ENCODE measurements around the gene SFXN1. TPM values are rescaled to one million over a fixed set of nuclear protein-coding genes. Genes with fewer than 3 reads are reported as not detected.

SFXN1 gene
- total and polyA plus RNA-seq, 4 donors: 47.3 to 241 (median 53.7) TPM

DNA sequence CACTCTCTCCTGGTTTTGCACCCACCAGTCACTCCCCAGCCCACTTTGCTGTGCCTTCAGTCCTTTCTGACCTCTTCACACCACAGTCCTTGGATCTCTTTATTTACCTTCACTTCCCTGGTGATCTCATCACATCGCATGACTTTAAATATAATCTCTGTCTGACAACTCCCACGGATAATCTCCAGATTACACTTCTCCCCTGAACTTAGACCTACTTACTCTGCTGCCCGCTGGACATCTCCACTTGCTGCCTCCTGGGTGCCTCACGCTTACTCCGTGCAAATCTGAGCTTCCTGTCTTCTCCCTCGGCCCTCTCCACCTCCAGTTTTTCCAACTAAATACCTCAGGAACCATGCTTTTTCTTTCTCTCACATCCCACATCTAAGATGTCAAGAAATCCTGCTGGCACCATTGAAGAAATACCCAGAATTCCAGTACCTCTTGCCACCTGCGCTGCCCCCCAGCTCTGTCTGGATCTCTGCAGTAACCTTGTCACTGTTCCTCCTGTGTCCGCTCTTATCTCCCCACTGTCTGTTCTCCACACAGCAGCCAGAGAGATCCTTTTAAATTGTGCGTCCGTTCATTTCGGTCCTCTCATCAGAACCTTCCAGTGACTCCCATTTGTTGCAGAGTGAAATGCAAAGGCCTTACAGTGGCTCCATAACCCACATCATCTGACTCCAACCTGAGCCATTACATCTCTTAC lies 9.3 kb downstream of the SFXN1 start:
- DNase-seq (ENCODE audit: low spot score): no peak
- no peak for TF ChIP-seq FOXA1 (IDR thresholded peaks at IDR 0.05)
- no peak for TF ChIP-seq RAD21 (IDR thresholded peaks at IDR 0.05)
- TF ChIP-seq HNF4G (IDR thresholded peaks at IDR 0.05): no peak
- TF ChIP-seq EGR1 (IDR thresholded peaks at IDR 0.05; ENCODE audit: low read depth in 2 of 2): no peak
- TF ChIP-seq, protein P1, sequence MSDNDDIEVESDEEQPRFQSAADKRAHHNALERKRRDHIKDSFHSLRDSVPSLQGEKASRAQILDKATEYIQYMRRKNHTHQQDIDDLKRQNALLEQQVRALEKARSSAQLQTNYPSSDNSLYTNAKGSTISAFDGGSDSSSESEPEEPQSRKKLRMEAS (IDR thresholded peaks at IDR 0.05): no peak
- TF ChIP-seq RXRA (IDR thresholded peaks at IDR 0.05): no peak
- no peak for TF ChIP-seq TAF1 (conservative IDR thresholded peaks at IDR 0.05)
- no peak for TF ChIP-seq SP1 (IDR thresholded peaks at IDR 0.05)
- TF ChIP-seq NR2F2 (IDR thresholded peaks at IDR 0.05): no peak
- TF ChIP-seq HNF4A (conservative IDR thresholded peaks at IDR 0.05): no peak
- no peaks in the 10 kb centered on the region for H3K9me3 ChIP-seq (ENCODE audit: control insufficient read depth in 4 of 4, low read length in 3 of 4)
- no peaks in the 10 kb centered on the region for H3K27me3 ChIP-seq (ENCODE audit: control insufficient read depth in 4 of 4, insufficient read depth in 4 of 4, low read length in 3 of 4)
- WGBS: 90% methylated on average over 11 of the region's 11 CpGs
- no peak overlapping the region for H3K27ac ChIP-seq (ENCODE audit: low read depth in 1 of 2, low read length in 2 of 2)
- peaks cover 3 to 23% (median 12%) of the 10 kb centered on the region in 4 donors for H3K36me3 ChIP-seq (ENCODE audit: control insufficient read depth in 4 of 4, insufficient read depth in 3 of 4, low read depth in 1 of 4, low read length in 3 of 4)
- no peak overlapping the region for H3K9ac ChIP-seq (ENCODE audit: low read depth in 1 of 2, low read length in 2 of 2)
- H3K4me3 ChIP-seq (ENCODE audit: low read depth in 1 of 3, low read length in 3 of 3): no peak overlapping the region
- peaks cover 5 to 15% (median 6%) of the 10 kb centered on the region in 4 donors for H3K4me1 ChIP-seq (ENCODE audit: control insufficient read depth in 4 of 4, insufficient read depth in 4 of 4, low read length in 3 of 4)

DNA sequence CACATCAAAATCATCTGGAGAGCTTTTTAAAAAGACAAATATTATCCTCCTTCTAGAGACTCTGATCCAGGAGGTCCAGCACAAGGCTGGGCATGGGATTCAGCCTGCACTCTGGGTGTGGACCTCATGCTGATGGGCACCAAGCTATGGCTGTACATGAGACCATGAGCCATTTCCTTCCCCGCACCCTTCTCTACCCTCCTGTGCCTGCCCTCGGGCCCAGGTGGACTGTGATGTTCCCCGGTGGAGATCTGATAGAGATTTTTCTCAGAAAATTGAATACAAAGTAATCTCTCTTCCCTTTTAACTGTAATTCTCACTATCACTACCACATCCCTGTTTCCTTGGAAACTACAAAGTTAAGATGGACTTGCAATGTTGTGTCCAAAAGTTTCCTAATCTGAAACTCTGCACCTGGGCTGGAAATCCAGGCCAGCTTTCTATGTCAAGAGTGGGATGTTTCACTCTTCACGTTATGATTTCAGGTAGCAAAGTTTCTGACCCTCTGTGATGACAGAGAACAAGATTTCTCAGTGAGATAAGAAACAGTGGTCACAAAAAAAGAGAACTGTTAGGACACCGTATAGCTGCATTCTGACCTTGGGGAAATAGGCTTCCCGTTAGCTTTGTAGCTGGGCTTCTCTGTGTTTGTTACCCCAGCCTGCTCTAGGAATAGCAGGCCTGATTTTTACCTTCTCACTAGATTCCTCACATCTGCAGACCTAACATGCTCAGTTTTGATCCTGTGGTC lies 11.5 kb downstream of the SFXN1 start:
- 73% methylated on average over 6 of the region's 6 CpGs for WGBS
- DNase-seq (ENCODE audit: low spot score): no peak
- no peaks in the 10 kb centered on the region for H3K9me3 ChIP-seq (ENCODE audit: control insufficient read depth in 4 of 4, low read length in 3 of 4)

DNA sequence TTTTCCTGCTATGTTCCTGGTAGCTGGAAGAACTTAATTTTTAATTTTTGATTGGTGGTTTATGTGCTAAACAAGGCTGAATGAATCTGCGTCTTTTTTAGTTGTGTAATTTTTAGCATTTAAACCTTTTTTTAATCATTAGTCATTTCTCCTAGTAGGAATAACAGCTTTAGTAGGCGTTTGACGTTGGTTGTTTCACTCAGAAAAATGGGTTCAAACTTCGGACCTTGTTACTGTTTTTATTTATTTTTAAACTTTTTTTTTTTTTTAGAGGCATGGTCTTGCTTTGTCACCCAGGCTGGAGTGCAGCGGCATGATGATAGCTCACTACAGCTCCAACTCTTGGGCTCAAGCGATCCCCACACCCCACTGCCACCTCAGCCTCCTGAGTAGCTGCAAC lies 12.9 kb downstream of the SFXN1 start:
- WGBS: 79% methylated on average over 6 of the region's 6 CpGs
- Histone ChIP-seq H3K4me1 (ENCODE audit: control insufficient read depth in 4 of 4, insufficient read depth in 4 of 4, low read length in 3 of 4) (peaks cover 0 to 3% (median 0%) of the 10 kb centered on the region in 4 donors), H3K36me3 (ENCODE audit: control insufficient read depth in 4 of 4, insufficient read depth in 3 of 4, low read depth in 1 of 4, low read length in 3 of 4) (peaks cover 3 to 40% (median 22%) of the 10 kb centered on the region in 4 donors), H3K27me3 (ENCODE audit: control insufficient read depth in 4 of 4, insufficient read depth in 4 of 4, low read length in 3 of 4) (no peaks in the 10 kb centered on the region), H3K27ac (ENCODE audit: low read depth in 1 of 2, low read length in 2 of 2) (no peak overlapping the region), H3K4me3 (ENCODE audit: low read depth in 1 of 3, low read length in 3 of 3) (no peak overlapping the region), H3K9ac (ENCODE audit: low read depth in 1 of 2, low read length in 2 of 2) (no peak overlapping the region), H3K9me3 (ENCODE audit: control insufficient read depth in 4 of 4, low read length in 3 of 4) (no peaks in the 10 kb centered on the region)
- TF ChIP-seq RAD21 (IDR thresholded peaks at IDR 0.05): no peak
- TF ChIP-seq RXRA (IDR thresholded peaks at IDR 0.05): no peak
- no peak for TF ChIP-seq HNF4G (IDR thresholded peaks at IDR 0.05)
- TF ChIP-seq YY1 (IDR thresholded peaks at IDR 0.05): no peak
- no peak for TF ChIP-seq FOXA1 (IDR thresholded peaks at IDR 0.05)
- DNase-seq (ENCODE audit: low spot score): no peak

More for the DNA sequence above, 11.5 kb downstream of the SFXN1 start:
- Histone ChIP-seq H3K4me3 (ENCODE audit: low read depth in 1 of 3, low read length in 3 of 3) (no peak overlapping the region), H3K27ac (ENCODE audit: low read depth in 1 of 2, low read length in 2 of 2) (no peak overlapping the region), H3K36me3 (ENCODE audit: control insufficient read depth in 4 of 4, insufficient read depth in 3 of 4, low read depth in 1 of 4, low read length in 3 of 4) (peaks cover 5 to 38% (median 23%) of the 10 kb centered on the region in 4 donors), H3K9ac (ENCODE audit: low read depth in 1 of 2, low read length in 2 of 2) (no peak overlapping the region), H3K4me1 (ENCODE audit: control insufficient read depth in 4 of 4, insufficient read depth in 4 of 4, low read length in 3 of 4) (peaks cover 0 to 6% (median 2%) of the 10 kb centered on the region in 4 donors), H3K27me3 (ENCODE audit: control insufficient read depth in 4 of 4, insufficient read depth in 4 of 4, low read length in 3 of 4) (no peaks in the 10 kb centered on the region)
- TF ChIP-seq FOXA2 (IDR thresholded peaks at IDR 0.05): no peak

DNA sequence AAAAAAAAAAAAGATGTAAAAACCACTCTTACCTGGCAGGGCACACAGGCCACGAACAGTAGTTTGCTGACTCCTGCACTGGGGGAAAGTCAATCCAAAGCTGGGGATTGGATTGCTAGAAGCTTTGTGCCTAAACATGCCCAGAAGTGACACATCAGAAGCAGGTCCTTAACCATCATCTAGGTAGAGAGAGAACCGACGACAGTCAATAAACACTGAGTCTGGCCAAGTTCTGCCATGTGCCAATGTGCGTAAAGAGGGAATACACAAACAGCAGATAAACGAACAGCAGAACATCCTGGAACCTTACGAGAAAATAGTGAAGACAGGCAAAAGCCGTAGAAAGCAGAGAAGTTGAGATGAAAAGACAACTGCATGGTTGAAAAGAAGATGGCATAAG lies 14.9 kb downstream of the SFXN1 start:
- TF ChIP-seq HNF4G (IDR thresholded peaks at IDR 0.05): no peak
- no peak for TF ChIP-seq HNF4A (conservative IDR thresholded peaks at IDR 0.05)
- TF ChIP-seq YY1 (IDR thresholded peaks at IDR 0.05): no peak
- TF ChIP-seq, protein P2, sequence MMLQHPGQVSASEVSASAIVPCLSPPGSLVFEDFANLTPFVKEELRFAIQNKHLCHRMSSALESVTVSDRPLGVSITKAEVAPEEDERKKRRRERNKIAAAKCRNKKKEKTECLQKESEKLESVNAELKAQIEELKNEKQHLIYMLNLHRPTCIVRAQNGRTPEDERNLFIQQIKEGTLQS (IDR thresholded peaks at IDR 0.05): no peak
- TF ChIP-seq, protein P3, sequence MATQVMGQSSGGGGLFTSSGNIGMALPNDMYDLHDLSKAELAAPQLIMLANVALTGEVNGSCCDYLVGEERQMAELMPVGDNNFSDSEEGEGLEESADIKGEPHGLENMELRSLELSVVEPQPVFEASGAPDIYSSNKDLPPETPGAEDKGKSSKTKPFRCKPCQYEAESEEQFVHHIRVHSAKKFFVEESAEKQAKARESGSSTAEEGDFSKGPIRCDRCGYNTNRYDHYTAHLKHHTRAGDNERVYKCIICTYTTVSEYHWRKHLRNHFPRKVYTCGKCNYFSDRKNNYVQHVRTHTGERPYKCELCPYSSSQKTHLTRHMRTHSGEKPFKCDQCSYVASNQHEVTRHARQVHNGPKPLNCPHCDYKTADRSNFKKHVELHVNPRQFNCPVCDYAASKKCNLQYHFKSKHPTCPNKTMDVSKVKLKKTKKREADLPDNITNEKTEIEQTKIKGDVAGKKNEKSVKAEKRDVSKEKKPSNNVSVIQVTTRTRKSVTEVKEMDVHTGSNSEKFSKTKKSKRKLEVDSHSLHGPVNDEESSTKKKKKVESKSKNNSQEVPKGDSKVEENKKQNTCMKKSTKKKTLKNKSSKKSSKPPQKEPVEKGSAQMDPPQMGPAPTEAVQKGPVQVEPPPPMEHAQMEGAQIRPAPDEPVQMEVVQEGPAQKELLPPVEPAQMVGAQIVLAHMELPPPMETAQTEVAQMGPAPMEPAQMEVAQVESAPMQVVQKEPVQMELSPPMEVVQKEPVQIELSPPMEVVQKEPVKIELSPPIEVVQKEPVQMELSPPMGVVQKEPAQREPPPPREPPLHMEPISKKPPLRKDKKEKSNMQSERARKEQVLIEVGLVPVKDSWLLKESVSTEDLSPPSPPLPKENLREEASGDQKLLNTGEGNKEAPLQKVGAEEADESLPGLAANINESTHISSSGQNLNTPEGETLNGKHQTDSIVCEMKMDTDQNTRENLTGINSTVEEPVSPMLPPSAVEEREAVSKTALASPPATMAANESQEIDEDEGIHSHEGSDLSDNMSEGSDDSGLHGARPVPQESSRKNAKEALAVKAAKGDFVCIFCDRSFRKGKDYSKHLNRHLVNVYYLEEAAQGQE (IDR thresholded peaks at IDR 0.05): no peak
- TF ChIP-seq, protein P4, sequence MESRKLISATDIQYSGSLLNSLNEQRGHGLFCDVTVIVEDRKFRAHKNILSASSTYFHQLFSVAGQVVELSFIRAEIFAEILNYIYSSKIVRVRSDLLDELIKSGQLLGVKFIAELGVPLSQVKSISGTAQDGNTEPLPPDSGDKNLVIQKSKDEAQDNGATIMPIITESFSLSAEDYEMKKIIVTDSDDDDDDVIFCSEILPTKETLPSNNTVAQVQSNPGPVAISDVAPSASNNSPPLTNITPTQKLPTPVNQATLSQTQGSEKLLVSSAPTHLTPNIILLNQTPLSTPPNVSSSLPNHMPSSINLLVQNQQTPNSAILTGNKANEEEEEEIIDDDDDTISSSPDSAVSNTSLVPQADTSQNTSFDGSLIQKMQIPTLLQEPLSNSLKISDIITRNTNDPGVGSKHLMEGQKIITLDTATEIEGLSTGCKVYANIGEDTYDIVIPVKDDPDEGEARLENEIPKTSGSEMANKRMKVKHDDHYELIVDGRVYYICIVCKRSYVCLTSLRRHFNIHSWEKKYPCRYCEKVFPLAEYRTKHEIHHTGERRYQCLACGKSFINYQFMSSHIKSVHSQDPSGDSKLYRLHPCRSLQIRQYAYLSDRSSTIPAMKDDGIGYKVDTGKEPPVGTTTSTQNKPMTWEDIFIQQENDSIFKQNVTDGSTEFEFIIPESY (IDR thresholded peaks at IDR 0.05): no peak
- Histone ChIP-seq H3K4me3 (ENCODE audit: low read depth in 1 of 3, low read length in 3 of 3) (no peak overlapping the region), H3K9me3 (ENCODE audit: control insufficient read depth in 4 of 4, low read length in 3 of 4) (no peaks in the 10 kb centered on the region), H3K9ac (ENCODE audit: low read depth in 1 of 2, low read length in 2 of 2) (no peak overlapping the region), H3K27me3 (ENCODE audit: control insufficient read depth in 4 of 4, insufficient read depth in 4 of 4, low read length in 3 of 4) (no peaks in the 10 kb centered on the region), H3K27ac (ENCODE audit: low read depth in 1 of 2, low read length in 2 of 2) (no peak overlapping the region), H3K4me1 (ENCODE audit: control insufficient read depth in 4 of 4, insufficient read depth in 4 of 4, low read length in 3 of 4) (peaks cover 0 to 3% (median 0%) of the 10 kb centered on the region in 4 donors), H3K36me3 (ENCODE audit: control insufficient read depth in 4 of 4, insufficient read depth in 3 of 4, low read depth in 1 of 4, low read length in 3 of 4) (peaks cover 5 to 40% (median 25%) of the 10 kb centered on the region in 4 donors)
- no peak for DNase-seq (ENCODE audit: low spot score)
- WGBS: 65% methylated on average over 7 of the region's 7 CpGs

Data from liver (tissue), 9 donors.